Right kidney (tissue), 1 donor: ENCODE measurements around the gene CTNNA3.
"Not testable (repeated sequence)": the region's sequence is repeated elsewhere in the genome, so short reads cannot be mapped to it uniquely, and the experiment has no call there.

Source experiments
- DNase-seq: peaks from one replicate; pipeline ENCODE4 v3.0.0-alpha.2; 2016

CTNNA3 gene

GRCh38 chr10:66350622-66351399, 1345.2 kb downstream of the CTNNA3 start:
- DNase-seq, result no peak

GRCh38 chr10:66349726-66350125, 1346.3 kb downstream of the CTNNA3 start:
- no peak for DNase-seq

GRCh38 chr10:66349076-66349475, 1346.9 kb downstream of the CTNNA3 start:
- no peak for DNase-seq

GRCh38 chr10:66337211-66337610, 1358.8 kb downstream of the CTNNA3 start:
- no peak for DNase-seq

GRCh38 chr10:66336791-66337190, 1359.2 kb downstream of the CTNNA3 start:
- DNase-seq, result no peak

GRCh38 chr10:66335753-66336152, 1360.2 kb downstream of the CTNNA3 start:
- not testable (repeated sequence) for DNase-seq

GRCh38 chr10:66329147-66329546, 1366.8 kb downstream of the CTNNA3 start:
- no peak for DNase-seq

- DNase-seq, result no peak
Measured at GRCh38 chr10:66326876-66327275, 1369.1 kb downstream of the CTNNA3 start.

GRCh38 chr10:66322777-66323176, 1373.2 kb downstream of the CTNNA3 start:
- no peak for DNase-seq

- no peak for DNase-seq
Measured at GRCh38 chr10:66321723-66322665, 1374.0 kb downstream of the CTNNA3 start.

GRCh38 chr10:66318761-66319160, 1377.2 kb downstream of the CTNNA3 start:
- no peak for DNase-seq

GRCh38 chr10:66307826-66308225, 1388.2 kb downstream of the CTNNA3 start:
- DNase-seq, result no peak

GRCh38 chr10:66301078-66301477, 1394.9 kb downstream of the CTNNA3 start:
- DNase-seq, result no peak

- no peak for DNase-seq
Measured at GRCh38 chr10:66295602-66296001, 1400.4 kb downstream of the CTNNA3 start.

- DNase-seq, result no peak
Measured at GRCh38 chr10:66294538-66294937, 1401.5 kb downstream of the CTNNA3 start.

- no peak for DNase-seq
Measured at GRCh38 chr10:66292922-66293321, 1403.1 kb downstream of the CTNNA3 start.

GRCh38 chr10:66292456-66292855, 1403.5 kb downstream of the CTNNA3 start:
- DNase-seq, result no peak

- DNase-seq, result no peak
Measured at GRCh38 chr10:66291133-66291532, 1404.9 kb downstream of the CTNNA3 start.

- DNase-seq, result no peak
Measured at GRCh38 chr10:66284621-66285020, 1411.4 kb downstream of the CTNNA3 start.

- DNase-seq, result no peak
Measured at GRCh38 chr10:66283874-66284464, 1412.0 kb downstream of the CTNNA3 start.

GRCh38 chr10:66283064-66283463, 1412.9 kb downstream of the CTNNA3 start:
- DNase-seq, result no peak

- DNase-seq, result no peak
Measured at GRCh38 chr10:66281327-66281726, 1414.7 kb downstream of the CTNNA3 start.

GRCh38 chr10:66277481-66277880, 1418.5 kb downstream of the CTNNA3 start:
- DNase-seq, result no peak
